B cell (primary cell): ENCODE measurements around the gene TBCB. TPM values are rescaled to one million over a fixed set of nuclear protein-coding genes. Genes with fewer than 3 reads are reported as not detected.

Source experiments
- ATAC-seq: fragments of 200-7000 bp; cut with Tn5 transposase; one replicate; pipeline ENCODE4 v1.10.0; 2021; ENCODE audit warnings: low read depth, mild to moderate bottlenecking, moderate number of reproducible peaks, moderate library complexity
- CTCF ChIA-PET: fragments of 350-600 bp; sonication (Branson Sonifier 250); formaldehyde crosslinking; loops from one replicate; lab custom pipeline; 2021; ENCODE audit warnings: antibody characterized with exemption, inconsistent platforms; lab: Charles Lee
- POLR2A ChIA-PET: fragments of 350-600 bp; sonication (Branson Sonifier 250); formaldehyde crosslinking; loops from one replicate; lab custom pipeline; 2021; ENCODE audit warnings: antibody characterized with exemption; lab: Charles Lee
- DNase-seq: peaks from one replicate; pipeline ENCODE4 v3.0.0; 2013
- H2AFZ ChIP-seq: 2 replicates; pipeline ENCODE4 v1.6.1; 2012; ENCODE audit warnings: mild to moderate bottlenecking, low read depth, low read length; ENCODE audit not compliant: insufficient read depth, poor library complexity, severe bottlenecking
- H3K27ac ChIP-seq, 2 donors: 1 replicate in 1 of 2; 2 replicates in 1 of 2; pipeline ENCODE4 v1.5.1; 2012 to 2013; ENCODE audit warnings: low read length in 2 of 2, mild to moderate bottlenecking in 2 of 2, moderate library complexity in 1 of 2
- H3K27me3 ChIP-seq, 4 experiments: fragments of 200-600 bp in 1 of 4; sonication (generic) in 1 of 4; replicated peaks in 1 of 4; 1 replicate in 2 of 4; 2 replicates in 2 of 4; pipeline versions ENCODE4 v1.6.1 to v1.7.0; 2013 to 2016; ENCODE audit warnings: low read length in 3 of 4, mild to moderate bottlenecking in 2 of 4, mixed read lengths in 1 of 4, moderate library complexity in 1 of 4; ENCODE audit not compliant: insufficient read depth in 4 of 4, control insufficient read depth in 3 of 4; ENCODE audit errors: control extremely low read depth in 1 of 4
- H3K36me3 ChIP-seq, 2 experiments: replicated peaks in 1 of 2; 1 replicate in 1 of 2; 2 replicates in 1 of 2; pipeline versions ENCODE4 v1.6.1 to v1.7.1; 2013; ENCODE audit warnings: low read length in 1 of 2; ENCODE audit not compliant: insufficient read depth in 2 of 2, control insufficient read depth in 1 of 2; ENCODE audit errors: control extremely low read depth in 1 of 2, extremely low read depth in 1 of 2
- H3K4me1 ChIP-seq, 2 donors: fragments of 200-600 bp in 1 of 2; sonication (generic) in 1 of 2; 1 replicate in 1 of 2; 2 replicates in 1 of 2; pipeline versions ENCODE4 v1.5.1 to v1.6.1; 2013 to 2017; ENCODE audit warnings: low read length in 2 of 2; ENCODE audit not compliant: control insufficient read depth in 2 of 2, insufficient read depth in 2 of 2
- H3K4me2 ChIP-seq: replicated peaks from 2 replicates; pipeline ENCODE3; 2012; ENCODE audit warnings: mild to moderate bottlenecking, low read depth, low read length; ENCODE audit not compliant: poor library complexity, severe bottlenecking
- H3K4me3 ChIP-seq, 5 experiments: fragments of 200-600 bp in 1 of 5; sonication (generic) in 1 of 5; 1 replicate in 3 of 5; 2 replicates in 2 of 5; pipeline versions ENCODE4 v1.5.1 to v1.7.0; 2011 to 2016; ENCODE audit warnings: low read length in 4 of 5, mild to moderate bottlenecking in 4 of 5, low read depth in 2 of 5, control low read depth in 1 of 5, moderate library complexity in 1 of 5; ENCODE audit not compliant: insufficient read depth in 1 of 5; ENCODE audit errors: control extremely low read depth in 1 of 5, extremely low read depth in 1 of 5
- H3K79me2 ChIP-seq: fragments of 200-600 bp; sonication (generic); one replicate; pipeline ENCODE4 v1.6.0; 2016; ENCODE audit warnings: low read length; ENCODE audit not compliant: control insufficient read depth, insufficient read depth
- H3K9ac ChIP-seq: fragments of 200-600 bp; sonication (generic); 2 replicates; pipeline ENCODE4 v1.6.1; 2017; ENCODE audit warnings: mild to moderate bottlenecking, low read length, moderate library complexity
- H3K9me3 ChIP-seq, 3 donors: one replicate each; pipeline versions ENCODE4 v1.6.1 to v1.7.1; 2013; ENCODE audit warnings: low read length in 2 of 3; ENCODE audit not compliant: control insufficient read depth in 2 of 3, insufficient read depth in 1 of 3; ENCODE audit errors: control extremely low read depth in 1 of 3
- H4K20me1 ChIP-seq: 2 replicates; pipeline ENCODE4 v1.6.0; 2012; ENCODE audit warnings: mild to moderate bottlenecking, low read length; ENCODE audit not compliant: insufficient read depth, control insufficient read depth, poor library complexity, severe bottlenecking
- H3K27ac Mint-ChIP-seq: one replicate; pipeline ENCODE4 v1.8.0; 2021; ENCODE audit warnings: mixed read lengths
- H3K27me3 Mint-ChIP-seq: one replicate; pipeline ENCODE4 v1.8.0; 2021; ENCODE audit warnings: mixed read lengths
- H3K4me1 Mint-ChIP-seq: one replicate; pipeline ENCODE4 v1.8.0; 2021; ENCODE audit warnings: mixed read lengths
- H3K4me3 Mint-ChIP-seq: one replicate; pipeline ENCODE4 v1.8.0; 2021; ENCODE audit warnings: mixed read lengths
- H3K9me3 Mint-ChIP-seq: one replicate; pipeline ENCODE4 v1.8.0; 2022; ENCODE audit warnings: mixed read lengths; ENCODE audit not compliant: insufficient read depth
- CTCF ChIP-seq: fragments of 200-600 bp; IDR thresholded peaks from one replicate; pipeline ENCODE4 v1.8.0; 2022; ENCODE audit warnings: antibody characterized with exemption, mild to moderate bottlenecking
- EZH2 ChIP-seq: IDR thresholded peaks from 2 replicates; pipeline ENCODE4 v1.6.1; 2012; ENCODE audit warnings: borderline replicate concordance, low read depth, mild to moderate bottlenecking, moderate library complexity, low read length; ENCODE audit not compliant: insufficient read depth, poor library complexity, severe bottlenecking
- WGBS: methylation state at CpG from one replicate; pipeline ENCODE4 v1.1.5; 2013; ENCODE audit warnings: missing lambda C conversion rate; ENCODE audit not compliant: insufficient coverage; 5-methylcytosine and 5-hydroxymethylcytosine counted together
- intact Hi-C: fragments of 100-400 bp; cut with micrococcal nuclease; formaldehyde crosslinking; loops from one replicate; pipeline ENCODE4 v1.10.0; 2022
- polyA plus RNA-seq: library from polyadenylated mRNA; depleted of rRNA; stranded (reverse); fragments of >200 nt; gene quantifications from 2 replicates; pipeline ENCODE4 v1.2.3, GENCODE V29; 2012
- total RNA-seq, 2 donors: library from RNA; stranded (reverse); fragments of 120-200 nt in 1 of 2; gene quantifications; 1 replicate in 1 of 2; 2 replicates in 1 of 2; pipeline versions ENCODE4 v1.2.3 to v1.2.4, GENCODE V29; 2013 to 2022

Gene TBCB
- total and polyA plus RNA-seq, 2 donors (not counting 1 experiment from before 2014, with no cell fraction given): 148 to 187 TPM

DNA sequence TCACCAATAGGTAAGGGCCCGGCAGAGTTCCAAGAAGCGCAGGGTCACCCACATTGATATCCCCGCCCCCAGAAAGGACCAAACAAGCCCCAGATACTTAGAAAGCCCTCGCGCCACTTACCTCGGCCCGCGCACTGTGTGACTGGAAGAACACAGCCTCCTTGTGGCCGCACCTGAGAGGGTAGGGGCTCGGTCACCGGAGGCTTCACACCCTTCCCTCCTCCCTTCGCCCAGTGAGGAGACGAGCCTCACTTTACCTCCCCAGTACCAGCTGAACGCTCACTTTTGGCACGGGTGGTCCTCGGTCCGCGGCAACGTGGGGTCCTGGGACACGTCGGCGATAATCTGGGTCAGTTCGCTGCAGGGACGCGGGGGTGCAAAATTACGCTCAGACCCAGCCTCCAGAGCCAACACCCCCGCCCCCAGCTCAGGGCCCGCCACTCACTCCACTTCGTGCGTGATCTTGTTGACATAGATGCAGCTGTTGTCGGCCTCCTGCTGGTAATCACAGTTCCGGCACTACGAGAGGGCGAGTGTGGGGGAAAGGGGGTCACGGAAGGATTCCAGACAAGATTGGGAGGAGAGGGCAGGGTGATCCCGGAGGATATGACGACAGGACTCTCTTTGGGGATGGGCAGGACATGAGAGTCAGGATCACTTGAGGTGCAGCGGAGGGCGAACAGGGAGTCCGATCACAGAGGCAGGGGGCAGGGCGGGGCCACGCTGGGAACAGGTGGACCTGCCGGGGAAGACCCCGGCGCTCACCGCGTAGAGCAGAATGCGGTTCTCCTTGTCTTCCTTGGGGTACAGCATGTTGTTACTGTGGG, 1.2 kb upstream of the TBCB start:
- Histone ChIP-seq H3K36me3 (peaks cover 0 to 24% of the 10 kb centered on the region in 2 experiments), H2AFZ (peak overlapping the region; percentile 84), H3K9ac (peak overlapping the region; percentile 73), H3K4me3 (peak overlapping the region; percentile 76 to 91 (median 79)), H3K27ac (peak overlapping the region; percentile 84 to 90), H4K20me1 (peaks cover 7% of the 10 kb centered on the region), H3K4me1 (peaks cover 16 to 23% of the 10 kb centered on the region in 2 donors), H3K4me2 (peak overlapping the region; percentile 80), H3K27me3 (no peaks in the 10 kb centered on the region), H3K79me2 (peaks cover 45% of the 10 kb centered on the region), H3K9me3 (peaks cover 0 to 6% (median 0%) of the 10 kb centered on the region in 3 donors)
- no peak for ATAC-seq
- 17% methylated on average over 47 of the region's 48 CpGs for WGBS
- POLR2A ChIA-PET: interaction anchor here (0.6 to 3.4 kb wide), 7 partner anchors 14 to 1353 kb away, joined by 3 to 22 read pairs (median 3); partner anchors contain the start of genes CAPNS1, THAP8 and WDR62
- H3K4me3 Mint-ChIP-seq: peak overlapping the region; percentile 95
- H3K27me3 Mint-ChIP-seq: no peaks in the 10 kb centered on the region
- H3K27ac Mint-ChIP-seq: peak overlapping the region; percentile 99
- peaks cover 40% of the 10 kb centered on the region for H3K4me1 Mint-ChIP-seq
- intact Hi-C loops: loop anchor here (1.0 to 10.0 kb wide), 2 partner anchors 119 to 469 kb away; partner anchors contain the start of genes COX6B1, ETV2 and SDHAF1
- no peaks in the 10 kb centered on the region for H3K9me3 Mint-ChIP-seq
- CTCF ChIA-PET: interaction anchor here (1.0 to 5.6 kb wide), 2 partner anchors 13 to 60 kb away, joined by 3 to 42 read pairs; partner anchors contain the start of gene THAP8
- no peak for TF ChIP-seq CTCF
- no peak for TF ChIP-seq EZH2
- peak; percentile 29 for DNase-seq
